Stimulated activated CD4-positive, alpha-beta T cell treated with anti-CD3 and anti-CD28 coated beads, TNF-alpha, amount 100 ng/mL, for 48 hours (primary cell): ENCODE measurements around the gene POC5.

Experiments used
- DNase-seq, 3 donors: peaks; one replicate each; pipeline ENCODE4 v3.0.0-alpha.2; 2020; ENCODE audit warnings: low read depth in 3 of 3

POC5 gene

GRCh38 chr5:75660678-75661465 lies 56.4 kb downstream of the POC5 start:
- no peak for DNase-seq

GRCh38 chr5:75659791-75660450 lies 57.3 kb downstream of the POC5 start:
- no peak for DNase-seq

DNA sequence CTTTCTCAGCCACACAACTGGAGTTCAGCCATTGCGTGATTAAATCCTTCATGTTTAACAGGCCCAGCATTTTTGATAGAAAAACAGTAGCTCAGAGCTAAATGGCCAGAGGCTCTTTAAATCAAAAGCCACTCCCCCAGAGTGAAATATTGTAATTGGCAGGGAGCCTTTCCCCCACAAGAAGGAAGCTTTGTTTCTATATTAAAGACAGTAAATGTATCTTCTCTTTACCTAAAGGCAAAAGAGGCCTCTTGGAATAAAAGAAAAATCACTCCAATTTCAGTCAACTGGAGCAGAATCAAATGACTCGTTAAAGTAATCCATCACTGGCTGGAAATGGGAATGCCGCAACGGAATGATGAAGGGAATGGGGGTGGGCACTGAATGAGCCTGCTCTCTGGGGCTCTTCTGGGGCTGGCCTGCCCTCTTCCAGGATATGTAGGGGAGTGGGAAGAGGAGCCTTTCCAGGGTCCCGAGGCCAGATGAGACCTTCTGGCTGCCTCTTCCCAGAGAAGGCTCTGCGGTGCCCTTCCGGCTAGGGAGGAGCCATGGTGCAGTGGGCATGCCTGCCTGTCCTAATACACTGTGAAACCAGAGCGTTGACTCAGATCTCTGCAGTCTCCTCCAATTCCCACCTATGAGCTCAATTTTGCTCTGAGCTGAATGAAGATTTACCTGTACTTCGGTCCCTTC lies 60.8 kb downstream of the POC5 start:
- DNase-seq, result no peak

DNA sequence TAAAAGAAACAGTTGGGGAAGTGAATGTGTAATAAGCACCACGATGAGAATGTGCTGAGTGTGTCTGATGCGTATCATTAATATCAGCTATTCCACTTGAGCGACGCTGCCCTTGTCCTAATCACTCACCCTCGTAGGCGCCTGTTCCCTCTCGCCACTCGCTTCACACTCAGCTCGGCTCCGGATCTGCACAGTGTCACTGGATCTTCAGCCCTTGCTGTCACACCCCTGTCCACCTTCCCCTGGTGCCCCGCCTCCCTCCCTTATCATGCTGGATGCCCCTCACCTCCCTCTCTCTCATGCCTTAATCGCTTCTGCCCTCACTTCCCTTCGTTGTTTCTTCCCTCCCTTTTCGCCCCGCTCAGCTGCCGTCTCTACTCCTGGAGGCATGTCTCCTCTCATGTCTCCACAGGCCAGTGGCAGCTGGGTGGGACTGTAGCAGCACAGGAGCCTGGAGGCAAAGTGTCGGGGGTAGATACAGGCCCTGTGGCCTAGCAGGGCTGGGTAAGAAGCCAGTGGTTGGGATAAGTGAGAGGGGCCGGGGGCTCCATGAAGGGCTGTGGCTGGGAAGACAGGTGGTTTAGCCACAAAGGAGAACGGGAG lies 62.4 kb downstream of the POC5 start:
- DNase-seq, result no peak

DNA sequence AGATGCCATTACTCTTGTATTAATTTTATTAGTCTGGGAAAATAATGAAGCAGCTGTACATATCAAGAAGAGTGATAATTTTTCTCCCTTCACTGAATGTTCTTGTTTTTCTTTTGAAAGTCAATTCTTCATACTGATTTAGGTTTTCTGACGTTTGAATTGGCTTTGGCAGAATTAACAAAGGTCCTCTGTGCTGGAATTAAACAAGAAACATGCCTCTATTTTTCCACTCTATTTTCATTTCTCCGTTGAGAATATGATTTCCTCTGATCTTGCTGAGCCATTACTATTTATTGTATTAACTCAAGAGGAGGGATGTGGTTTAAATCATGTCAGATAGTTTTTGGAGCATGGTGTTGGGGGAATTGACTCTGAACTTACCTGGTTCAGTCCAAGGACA lies 63.7 kb downstream of the POC5 start:
- DNase-seq, result no peak

DNA sequence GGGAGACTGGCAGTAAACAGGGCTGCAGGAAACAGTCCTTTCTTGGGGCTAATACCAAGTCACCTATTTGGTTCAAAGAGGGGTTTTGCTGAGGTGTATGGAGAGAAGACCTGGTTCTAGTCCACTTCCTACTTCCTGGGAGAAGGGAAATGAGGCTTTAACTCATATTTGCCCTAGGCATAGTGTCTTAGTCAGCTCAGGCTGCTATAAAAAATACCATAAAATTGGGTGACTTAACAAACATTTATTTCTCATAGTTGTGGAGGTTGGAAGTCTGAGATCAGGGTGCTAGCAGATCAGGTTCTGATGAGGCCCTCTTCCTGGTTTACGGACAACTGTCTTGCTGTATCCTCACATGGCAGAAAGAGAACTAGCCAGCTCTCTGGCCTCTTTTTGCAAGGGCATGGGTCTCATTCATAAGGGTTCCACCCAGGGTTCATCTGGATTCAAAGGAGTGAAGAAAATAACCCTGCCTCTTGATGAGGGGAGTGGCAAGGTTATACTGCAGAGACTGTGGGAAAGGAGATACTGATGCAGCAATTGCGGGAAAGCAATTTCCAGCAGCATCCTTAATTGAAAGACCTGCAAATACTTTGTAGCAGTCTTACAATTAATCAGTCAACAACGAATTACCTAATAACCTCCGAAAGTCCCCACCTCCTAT lies 65.5 kb downstream of the POC5 start:
- no peak for DNase-seq

GRCh38 chr5:75648712-75649111 lies 68.5 kb downstream of the POC5 start:
- DNase-seq, result no peak

DNA sequence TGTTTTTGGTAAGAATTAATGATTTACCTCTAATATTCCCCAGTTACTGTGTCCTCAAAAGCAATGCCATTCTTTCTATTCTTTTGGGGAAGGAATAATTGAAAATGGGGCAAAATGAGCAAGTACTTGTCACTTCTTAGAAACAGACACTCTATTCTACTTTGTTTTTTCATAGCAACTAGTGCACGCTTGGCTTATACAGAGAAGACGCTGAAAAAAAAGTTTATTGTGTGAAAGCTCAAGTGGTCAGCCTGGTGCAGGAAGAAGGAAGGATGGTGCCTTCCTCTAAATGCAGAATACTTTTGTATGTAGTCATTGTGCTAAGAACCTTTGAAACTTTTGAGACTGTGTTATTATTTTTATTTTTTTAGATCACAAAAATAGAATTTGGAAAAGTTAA lies 76.4 kb downstream of the POC5 start:
- DNase-seq, result no peak

DNA sequence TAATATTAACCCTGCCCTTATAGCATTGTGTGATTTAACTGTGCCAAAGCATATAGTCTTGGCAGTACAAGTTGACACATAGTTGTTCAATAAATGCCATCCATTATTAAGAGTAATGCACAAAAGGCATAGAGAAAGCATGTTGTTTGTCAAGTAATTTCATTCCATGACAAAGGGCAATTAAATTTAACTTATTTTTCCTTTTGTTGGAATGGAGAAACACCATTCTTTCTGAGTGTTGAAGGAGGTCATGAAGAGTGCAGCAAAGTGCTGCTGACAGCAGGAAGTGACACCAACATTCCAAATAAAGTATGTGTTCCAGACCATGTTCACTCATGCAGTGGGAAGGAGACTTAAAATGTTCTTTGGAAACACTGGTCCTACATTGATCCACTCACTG lies 76.8 kb downstream of the POC5 start:
- no peak for DNase-seq

DNA sequence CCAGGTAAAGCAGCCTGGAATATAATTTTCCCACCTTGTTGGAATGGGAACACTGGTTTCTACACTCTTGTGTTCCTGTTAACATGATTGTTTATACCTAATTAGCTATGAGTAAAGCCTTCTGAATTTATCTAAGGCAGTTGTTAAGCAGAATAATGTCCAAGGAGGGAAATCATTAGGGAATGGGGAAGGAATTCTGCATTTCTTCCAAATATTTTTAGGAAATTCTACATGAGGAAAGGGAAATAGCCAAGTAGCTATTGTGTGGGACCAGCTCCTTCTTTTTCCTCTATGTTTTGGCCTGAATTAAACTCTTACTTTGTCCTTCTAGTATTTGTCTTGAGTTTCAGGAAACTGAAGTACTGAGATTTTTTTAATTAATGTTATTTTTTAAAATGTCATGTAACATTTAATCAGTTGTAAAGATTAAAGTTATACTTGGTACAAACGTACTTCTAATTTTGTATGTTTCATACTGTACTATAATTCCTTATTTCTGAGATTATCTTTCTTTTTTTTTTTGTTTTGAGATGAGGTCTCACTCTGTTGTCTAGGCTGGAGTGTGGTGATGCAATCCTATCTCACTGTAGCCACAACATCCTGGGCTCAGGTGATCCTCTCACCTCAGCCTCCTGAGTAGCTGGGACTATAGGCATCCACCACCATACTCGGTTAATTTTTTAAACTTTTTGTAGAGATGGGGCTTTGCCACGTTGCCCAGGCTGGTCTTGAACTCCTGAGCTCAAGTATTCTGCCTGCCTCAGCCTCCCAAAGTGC lies 77.5 kb downstream of the POC5 start:
- DNase-seq, result no peak

- no peak for DNase-seq
Observed at GRCh38 chr5:75637949-75638348, 79.3 kb downstream of the POC5 start.

DNA sequence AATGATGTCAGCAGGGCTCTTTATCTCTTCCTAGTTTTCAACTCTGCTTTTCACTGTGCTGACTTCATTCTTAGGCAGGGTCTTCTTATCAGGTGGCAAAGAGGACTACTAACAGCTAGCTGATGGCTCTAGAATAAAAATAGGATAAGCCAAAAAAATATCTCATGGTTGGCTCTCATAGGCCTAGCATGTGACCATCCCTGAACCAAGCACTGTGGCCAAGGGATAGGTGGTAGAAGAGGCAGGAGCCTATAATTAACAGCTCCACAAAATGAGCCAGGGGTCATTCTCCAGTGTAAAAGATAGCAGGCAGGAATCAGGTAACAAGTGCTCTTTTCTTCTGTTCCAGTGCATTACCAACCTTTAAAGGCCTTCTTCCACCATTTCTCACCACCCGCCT lies 84.9 kb downstream of the POC5 start:
- no peak for DNase-seq

GRCh38 chr5:75630875-75631274 lies 86.4 kb downstream of the POC5 start:
- no peak for DNase-seq

GRCh38 chr5:75627801-75628200 lies 89.4 kb downstream of the POC5 start:
- no peak for DNase-seq

GRCh38 chr5:75626959-75627358 lies 90.3 kb downstream of the POC5 start:
- DNase-seq, result no peak
